B cell (primary cell): ENCODE measurements around the gene CD300LD. TPM values are rescaled to one million over a fixed set of nuclear protein-coding genes. Genes with fewer than 3 reads are reported as not detected.

ENCODE experiments used
- ATAC-seq: fragments of 200-7000 bp; cut with Tn5 transposase; one replicate; pipeline ENCODE4 v1.10.0; 2021; ENCODE audit warnings: low read depth, mild to moderate bottlenecking, moderate number of reproducible peaks, moderate library complexity
- CTCF ChIA-PET: fragments of 350-600 bp; sonication (Branson Sonifier 250); formaldehyde crosslinking; loops from one replicate; lab custom pipeline; 2021; ENCODE audit warnings: antibody characterized with exemption, inconsistent platforms; lab: Charles Lee
- POLR2A ChIA-PET: fragments of 350-600 bp; sonication (Branson Sonifier 250); formaldehyde crosslinking; loops from one replicate; lab custom pipeline; 2021; ENCODE audit warnings: antibody characterized with exemption; lab: Charles Lee
- DNase-seq: peaks from one replicate; pipeline ENCODE4 v3.0.0; 2013
- H2AFZ ChIP-seq: 2 replicates; pipeline ENCODE4 v1.6.1; 2012; ENCODE audit warnings: mild to moderate bottlenecking, low read depth, low read length; ENCODE audit not compliant: insufficient read depth, poor library complexity, severe bottlenecking
- H3K27ac ChIP-seq, 2 donors: 1 replicate in 1 of 2; 2 replicates in 1 of 2; pipeline ENCODE4 v1.5.1; 2012 to 2013; ENCODE audit warnings: low read length in 2 of 2, mild to moderate bottlenecking in 2 of 2, moderate library complexity in 1 of 2
- H3K27me3 ChIP-seq, 4 experiments: fragments of 200-600 bp in 1 of 4; sonication (generic) in 1 of 4; replicated peaks in 1 of 4; 1 replicate in 2 of 4; 2 replicates in 2 of 4; pipeline versions ENCODE4 v1.6.1 to v1.7.0; 2013 to 2016; ENCODE audit warnings: low read length in 3 of 4, mild to moderate bottlenecking in 2 of 4, mixed read lengths in 1 of 4, moderate library complexity in 1 of 4; ENCODE audit not compliant: insufficient read depth in 4 of 4, control insufficient read depth in 3 of 4; ENCODE audit errors: control extremely low read depth in 1 of 4
- H3K36me3 ChIP-seq, 2 experiments: replicated peaks in 1 of 2; 1 replicate in 1 of 2; 2 replicates in 1 of 2; pipeline versions ENCODE4 v1.6.1 to v1.7.1; 2013; ENCODE audit warnings: low read length in 1 of 2; ENCODE audit not compliant: insufficient read depth in 2 of 2, control insufficient read depth in 1 of 2; ENCODE audit errors: control extremely low read depth in 1 of 2, extremely low read depth in 1 of 2
- H3K4me1 ChIP-seq, 2 donors: fragments of 200-600 bp in 1 of 2; sonication (generic) in 1 of 2; 1 replicate in 1 of 2; 2 replicates in 1 of 2; pipeline versions ENCODE4 v1.5.1 to v1.6.1; 2013 to 2017; ENCODE audit warnings: low read length in 2 of 2; ENCODE audit not compliant: control insufficient read depth in 2 of 2, insufficient read depth in 2 of 2
- H3K4me2 ChIP-seq: replicated peaks from 2 replicates; pipeline ENCODE3; 2012; ENCODE audit warnings: mild to moderate bottlenecking, low read depth, low read length; ENCODE audit not compliant: poor library complexity, severe bottlenecking
- H3K4me3 ChIP-seq, 5 experiments: fragments of 200-600 bp in 1 of 5; sonication (generic) in 1 of 5; 1 replicate in 3 of 5; 2 replicates in 2 of 5; pipeline versions ENCODE4 v1.5.1 to v1.7.0; 2011 to 2016; ENCODE audit warnings: low read length in 4 of 5, mild to moderate bottlenecking in 4 of 5, low read depth in 2 of 5, control low read depth in 1 of 5, moderate library complexity in 1 of 5; ENCODE audit not compliant: insufficient read depth in 1 of 5; ENCODE audit errors: control extremely low read depth in 1 of 5, extremely low read depth in 1 of 5
- H3K79me2 ChIP-seq: fragments of 200-600 bp; sonication (generic); one replicate; pipeline ENCODE4 v1.6.0; 2016; ENCODE audit warnings: low read length; ENCODE audit not compliant: control insufficient read depth, insufficient read depth
- H3K9ac ChIP-seq: fragments of 200-600 bp; sonication (generic); 2 replicates; pipeline ENCODE4 v1.6.1; 2017; ENCODE audit warnings: mild to moderate bottlenecking, low read length, moderate library complexity
- H3K9me3 ChIP-seq, 3 donors: one replicate each; pipeline versions ENCODE4 v1.6.1 to v1.7.1; 2013; ENCODE audit warnings: low read length in 2 of 3; ENCODE audit not compliant: control insufficient read depth in 2 of 3, insufficient read depth in 1 of 3; ENCODE audit errors: control extremely low read depth in 1 of 3
- H4K20me1 ChIP-seq: 2 replicates; pipeline ENCODE4 v1.6.0; 2012; ENCODE audit warnings: mild to moderate bottlenecking, low read length; ENCODE audit not compliant: insufficient read depth, control insufficient read depth, poor library complexity, severe bottlenecking
- H3K27ac Mint-ChIP-seq: one replicate; pipeline ENCODE4 v1.8.0; 2021; ENCODE audit warnings: mixed read lengths
- H3K27me3 Mint-ChIP-seq: one replicate; pipeline ENCODE4 v1.8.0; 2021; ENCODE audit warnings: mixed read lengths
- H3K4me1 Mint-ChIP-seq: one replicate; pipeline ENCODE4 v1.8.0; 2021; ENCODE audit warnings: mixed read lengths
- H3K4me3 Mint-ChIP-seq: one replicate; pipeline ENCODE4 v1.8.0; 2021; ENCODE audit warnings: mixed read lengths
- H3K9me3 Mint-ChIP-seq: one replicate; pipeline ENCODE4 v1.8.0; 2022; ENCODE audit warnings: mixed read lengths; ENCODE audit not compliant: insufficient read depth
- EZH2 ChIP-seq: IDR thresholded peaks from 2 replicates; pipeline ENCODE4 v1.6.1; 2012; ENCODE audit warnings: borderline replicate concordance, low read depth, mild to moderate bottlenecking, moderate library complexity, low read length; ENCODE audit not compliant: insufficient read depth, poor library complexity, severe bottlenecking
- WGBS: methylation state at CpG from one replicate; pipeline ENCODE4 v1.1.5; 2013; ENCODE audit warnings: missing lambda C conversion rate; ENCODE audit not compliant: insufficient coverage; 5-methylcytosine and 5-hydroxymethylcytosine counted together
- intact Hi-C: fragments of 100-400 bp; cut with micrococcal nuclease; formaldehyde crosslinking; loops from one replicate; pipeline ENCODE4 v1.10.0; 2022
- polyA plus RNA-seq: library from polyadenylated mRNA; depleted of rRNA; stranded (reverse); fragments of >200 nt; gene quantifications from 2 replicates; pipeline ENCODE4 v1.2.3, GENCODE V29; 2012
- total RNA-seq, 2 donors: library from RNA; stranded (reverse); fragments of 120-200 nt in 1 of 2; gene quantifications; 1 replicate in 1 of 2; 2 replicates in 1 of 2; pipeline versions ENCODE4 v1.2.3 to v1.2.4, GENCODE V29; 2013 to 2022
- TF ChIP-seq, protein P1 (sequence below): fragments of 200-600 bp; IDR thresholded peaks from one replicate; pipeline ENCODE4 v1.8.0; 2022; ENCODE audit warnings: antibody characterized with exemption, mild to moderate bottlenecking

CD300LD gene
- total and polyA plus RNA-seq, 2 donors (not counting 1 experiment from before 2014, with no cell fraction given) = not detected

DNA sequence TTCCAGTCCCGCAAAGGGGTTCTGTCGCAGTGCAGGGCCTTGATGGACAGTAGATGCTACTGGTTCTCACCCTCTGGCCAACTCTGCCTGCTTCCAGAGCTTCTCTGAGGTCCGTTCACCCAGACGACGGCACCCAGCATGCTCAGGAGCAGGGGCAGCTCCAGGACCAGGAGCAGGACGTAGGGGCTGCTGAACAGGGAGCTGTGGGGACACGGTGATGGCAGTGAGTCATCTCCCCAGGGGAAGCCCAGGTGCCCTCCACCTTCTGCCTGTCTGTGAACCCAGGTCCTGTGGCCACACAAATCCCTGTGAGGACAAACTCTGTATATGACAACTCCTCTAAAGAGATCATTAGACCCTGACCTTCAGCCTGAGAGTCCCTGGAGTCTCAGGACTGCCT lies 42.7 kb downstream of the CD300LD start:
- H3K27ac ChIP-seq = no peak overlapping the region
- Mint-ChIP-seq H3K27me3 (peaks cover 12% of the 10 kb centered on the region), H3K9me3 (no peaks in the 10 kb centered on the region), H3K27ac (no peak overlapping the region), H3K4me3 (no peak overlapping the region), H3K4me1 (peaks cover 3% of the 10 kb centered on the region)
- 84% methylated on average over 7 of the region's 7 CpGs for WGBS
- intact Hi-C loops = no loop called here
- TF ChIP-seq, protein P1, sequence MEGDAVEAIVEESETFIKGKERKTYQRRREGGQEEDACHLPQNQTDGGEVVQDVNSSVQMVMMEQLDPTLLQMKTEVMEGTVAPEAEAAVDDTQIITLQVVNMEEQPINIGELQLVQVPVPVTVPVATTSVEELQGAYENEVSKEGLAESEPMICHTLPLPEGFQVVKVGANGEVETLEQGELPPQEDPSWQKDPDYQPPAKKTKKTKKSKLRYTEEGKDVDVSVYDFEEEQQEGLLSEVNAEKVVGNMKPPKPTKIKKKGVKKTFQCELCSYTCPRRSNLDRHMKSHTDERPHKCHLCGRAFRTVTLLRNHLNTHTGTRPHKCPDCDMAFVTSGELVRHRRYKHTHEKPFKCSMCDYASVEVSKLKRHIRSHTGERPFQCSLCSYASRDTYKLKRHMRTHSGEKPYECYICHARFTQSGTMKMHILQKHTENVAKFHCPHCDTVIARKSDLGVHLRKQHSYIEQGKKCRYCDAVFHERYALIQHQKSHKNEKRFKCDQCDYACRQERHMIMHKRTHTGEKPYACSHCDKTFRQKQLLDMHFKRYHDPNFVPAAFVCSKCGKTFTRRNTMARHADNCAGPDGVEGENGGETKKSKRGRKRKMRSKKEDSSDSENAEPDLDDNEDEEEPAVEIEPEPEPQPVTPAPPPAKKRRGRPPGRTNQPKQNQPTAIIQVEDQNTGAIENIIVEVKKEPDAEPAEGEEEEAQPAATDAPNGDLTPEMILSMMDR = no peak
- TF ChIP-seq EZH2 = no peak
- ATAC-seq (no peak), DNase-seq (no peak)
- ChIA-PET POLR2A (no interaction called here), CTCF (no interaction called here)
- H3K27me3 ChIP-seq = peaks cover 0 to 4% (median 1%) of the 10 kb centered on the region in 4 experiments
- H3K4me2 ChIP-seq = no peak overlapping the region
- H4K20me1 ChIP-seq = no peaks in the 10 kb centered on the region
- H3K4me1 ChIP-seq = peaks cover 4 to 19% of the 10 kb centered on the region in 2 donors
- no peak overlapping the region for H3K9ac ChIP-seq
- H3K9me3 ChIP-seq = no peaks in the 10 kb centered on the region
- no peak overlapping the region for H3K4me3 ChIP-seq
- no peaks in the 10 kb centered on the region for H3K79me2 ChIP-seq
- H2AFZ ChIP-seq = no peak overlapping the region
- H3K36me3 ChIP-seq = no peaks in the 10 kb centered on the region

DNA sequence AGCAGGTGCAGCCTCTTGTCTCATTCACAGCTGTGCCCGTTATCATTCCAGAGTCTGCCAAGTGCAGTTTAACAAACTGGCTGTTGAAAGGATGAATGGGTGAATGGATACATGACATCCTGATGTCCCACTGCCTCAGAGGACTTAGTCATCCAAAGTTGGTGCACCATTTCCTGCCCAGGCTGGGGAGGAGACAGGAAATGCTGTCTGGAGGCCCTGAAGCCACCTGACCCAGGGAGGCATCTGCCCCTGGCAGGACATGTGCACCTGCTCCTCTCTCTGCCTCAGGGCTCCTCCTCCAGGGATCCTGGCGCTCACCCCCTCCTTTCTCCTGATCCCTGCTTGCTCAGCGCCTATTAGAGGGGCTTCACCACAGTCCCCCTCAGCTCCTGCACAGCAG lies 44.3 kb downstream of the CD300LD start:
- H3K27ac Mint-ChIP-seq = no peak overlapping the region
- no peak for DNase-seq
- TF ChIP-seq EZH2 = no peak
- TF ChIP-seq, protein P1 = no peak
- Histone ChIP-seq H3K4me1 (peaks cover 4 to 19% of the 10 kb centered on the region in 2 donors), H3K4me3 (no peak overlapping the region), H4K20me1 (no peaks in the 10 kb centered on the region), H3K27me3 (peaks cover 0 to 4% (median 1%) of the 10 kb centered on the region in 4 experiments), H2AFZ (no peak overlapping the region), H3K4me2 (no peak overlapping the region), H3K27ac (no peak overlapping the region), H3K79me2 (no peaks in the 10 kb centered on the region), H3K9ac (no peak overlapping the region), H3K36me3 (no peaks in the 10 kb centered on the region), H3K9me3 (no peaks in the 10 kb centered on the region)
- no peak overlapping the region for H3K4me3 Mint-ChIP-seq
- POLR2A ChIA-PET = no interaction called here
- CTCF ChIA-PET = no interaction called here
- WGBS = 73% methylated on average over 3 of the region's 3 CpGs
- no peak for ATAC-seq
- H3K4me1 Mint-ChIP-seq = peaks cover 3% of the 10 kb centered on the region
- intact Hi-C loops = no loop called here
- no peaks in the 10 kb centered on the region for H3K9me3 Mint-ChIP-seq
- H3K27me3 Mint-ChIP-seq = peaks cover 12% of the 10 kb centered on the region
